ENCODE data around the gene KCNG2.

The KCNG2 gene

GRCh38 chr18:79802298-79802697 is 4.6 kb downstream of the KCNG2 start:
- no peak overlapping the region for H3K9ac ChIP-seq
- H2AFZ ChIP-seq (ENCODE audit: low read depth): no peak overlapping the region
- no peaks in the 10 kb centered on the region for H4K20me1 ChIP-seq (ENCODE audit: insufficient read depth)
- no peaks in the 10 kb centered on the region for H3K27me3 ChIP-seq (ENCODE audit: insufficient read depth, low read depth)
- no peak overlapping the region for H3K27ac ChIP-seq
- no peaks in the 10 kb centered on the region for H3K79me2 ChIP-seq (ENCODE audit: insufficient read depth, low read depth)
- H3K4me1 ChIP-seq (ENCODE audit: low read depth, poor library complexity, severe bottlenecking): no peaks in the 10 kb centered on the region
- H3K4me3 ChIP-seq (IDR thresholded peaks at IDR 0.05; ENCODE audit: insufficient read depth, low read depth, low read length): no peak overlapping the region
- TF ChIP-seq CTCF (conservative IDR thresholded peaks at IDR 0.05; ENCODE audit: low read depth, low read length): no peak
- no peak overlapping the region for H3K4me2 ChIP-seq
- no peaks in the 10 kb centered on the region for H3K36me3 ChIP-seq (ENCODE audit: insufficient read depth)

- H3K79me2 ChIP-seq (ENCODE audit: insufficient read depth, low read depth): no peaks in the 10 kb centered on the region
- H3K27ac ChIP-seq: no peak overlapping the region
- no peaks in the 10 kb centered on the region for H3K4me1 ChIP-seq (ENCODE audit: low read depth, poor library complexity, severe bottlenecking)
- H3K36me3 ChIP-seq (ENCODE audit: insufficient read depth): no peaks in the 10 kb centered on the region
- H3K4me3 ChIP-seq (IDR thresholded peaks at IDR 0.05; ENCODE audit: insufficient read depth, low read depth, low read length): no peak overlapping the region
- no peak overlapping the region for H2AFZ ChIP-seq (ENCODE audit: low read depth)
- no peak for TF ChIP-seq CTCF (conservative IDR thresholded peaks at IDR 0.05; ENCODE audit: low read depth, low read length)
- H3K9ac ChIP-seq: no peak overlapping the region
- no peak overlapping the region for H3K4me2 ChIP-seq
- H3K27me3 ChIP-seq (ENCODE audit: insufficient read depth, low read depth): no peaks in the 10 kb centered on the region
- H4K20me1 ChIP-seq (ENCODE audit: insufficient read depth): no peaks in the 10 kb centered on the region
These were observed 5.9 kb downstream of the KCNG2 start for GRCh38 chr18:79803611-79804051.

GRCh38 chr18:79804130-79804787 is 6.5 kb downstream of the KCNG2 start:
- H2AFZ ChIP-seq (ENCODE audit: low read depth): no peak overlapping the region
- H3K4me1 ChIP-seq (ENCODE audit: low read depth, poor library complexity, severe bottlenecking): no peaks in the 10 kb centered on the region
- no peak overlapping the region for H3K4me3 ChIP-seq (IDR thresholded peaks at IDR 0.05; ENCODE audit: insufficient read depth, low read depth, low read length)
- H3K36me3 ChIP-seq (ENCODE audit: insufficient read depth): no peaks in the 10 kb centered on the region
- H3K27me3 ChIP-seq (ENCODE audit: insufficient read depth, low read depth): no peaks in the 10 kb centered on the region
- H3K79me2 ChIP-seq (ENCODE audit: insufficient read depth, low read depth): no peaks in the 10 kb centered on the region
- H3K27ac ChIP-seq: no peak overlapping the region
- H4K20me1 ChIP-seq (ENCODE audit: insufficient read depth): no peaks in the 10 kb centered on the region
- H3K4me2 ChIP-seq: no peak overlapping the region
- no peak for TF ChIP-seq CTCF (conservative IDR thresholded peaks at IDR 0.05; ENCODE audit: low read depth, low read length)
- no peak overlapping the region for H3K9ac ChIP-seq

- Histone ChIP-seq H3K36me3 (ENCODE audit: insufficient read depth) (no peaks in the 10 kb centered on the region), H3K9ac (no peak overlapping the region), H4K20me1 (ENCODE audit: insufficient read depth) (no peaks in the 10 kb centered on the region), H3K27me3 (ENCODE audit: insufficient read depth, low read depth) (no peaks in the 10 kb centered on the region), H3K4me3 (IDR thresholded peaks at IDR 0.05; ENCODE audit: insufficient read depth, low read depth, low read length) (no peak overlapping the region), H3K4me1 (ENCODE audit: low read depth, poor library complexity, severe bottlenecking) (no peaks in the 10 kb centered on the region), H3K4me2 (no peak overlapping the region), H2AFZ (ENCODE audit: low read depth) (no peak overlapping the region), H3K27ac (no peak overlapping the region), H3K79me2 (ENCODE audit: insufficient read depth, low read depth) (no peaks in the 10 kb centered on the region)
- no peak for TF ChIP-seq CTCF (conservative IDR thresholded peaks at IDR 0.05; ENCODE audit: low read depth, low read length)
These were observed 7.6 kb downstream of the KCNG2 start for GRCh38 chr18:79805211-79805887.

All from KMS-11 (cell line).